GM18511 (cell line): ENCODE measurements around the gene PFDN6.
"Not testable (repeated sequence)": the region's sequence is repeated elsewhere in the genome, so short reads cannot be mapped to it uniquely, and the experiment has no call there.

Experiments
- ATAC-seq: cut with Tn5 transposase; IDR thresholded peaks from one replicate; pipeline ENCODE4 v1.9.1; 2021; ENCODE audit warnings: mild to moderate bottlenecking, moderate library complexity; ENCODE audit not compliant: unreplicated experiment

PFDN6 gene

GRCh38 chr6:33288921-33289783 is at the start of gene PFDN6, which contains the start of gene WDR46:
PFDN6 (plus strand) TSS chr6:33289601; CDS start chr6:33289857, 256 bp downstream.
WDR46 (minus strand) TSS chr6:33289239; CDS start chr6:33289170, 69 bp downstream.
- peak; percentile 86 for ATAC-seq

GRCh38 chr6:33241968-33242367 is 47.4 kb upstream of the PFDN6 start:
- ATAC-seq, result no peak

- ATAC-seq, result no peak
These were observed 45.9 kb upstream of the PFDN6 start for GRCh38 chr6:33243476-33243875.

- peak; percentile 43 for ATAC-seq
These were observed 41.3 kb upstream of the PFDN6 start for GRCh38 chr6:33247977-33248642.

GRCh38 chr6:33248643-33248931 is 40.8 kb upstream of the PFDN6 start:
- ATAC-seq, result peak; percentile 14

GRCh38 chr6:33248932-33249731 is 40.3 kb upstream of the PFDN6 start:
- ATAC-seq, result peak; percentile 90

GRCh38 chr6:33249732-33250630 is 39.4 kb upstream of the PFDN6 start:
- no peak for ATAC-seq

GRCh38 chr6:33250731-33251130 is 38.7 kb upstream of the PFDN6 start:
- ATAC-seq, result no peak

GRCh38 chr6:33251395-33252012 is 37.9 kb upstream of the PFDN6 start:
- ATAC-seq, result no peak

GRCh38 chr6:33252759-33253158 is 36.6 kb upstream of the PFDN6 start:
- no peak for ATAC-seq

- ATAC-seq, result no peak
These were observed 34.8 kb upstream of the PFDN6 start for GRCh38 chr6:33254591-33254990.

GRCh38 chr6:33259032-33259431 is 30.4 kb upstream of the PFDN6 start:
- no peak for ATAC-seq

GRCh38 chr6:33262490-33262889 is 26.9 kb upstream of the PFDN6 start:
- not testable (repeated sequence) for ATAC-seq

GRCh38 chr6:33264015-33264414 is 25.4 kb upstream of the PFDN6 start:
- ATAC-seq, result no peak

- ATAC-seq, result peak; percentile 6
These were observed 18.3 kb upstream of the PFDN6 start for GRCh38 chr6:33271117-33271467.

- peak; percentile 86 for ATAC-seq
These were observed 17.7 kb upstream of the PFDN6 start, which contains the start of the genes RPS18 and VPS52 for GRCh38 chr6:33271468-33272274. RPS18 (plus strand) TSS chr6:33272075; CDS start chr6:33272120, 45 bp downstream. VPS52 (minus strand) TSS chr6:33271876; CDS start chr6:33271675, 201 bp downstream.

- ATAC-seq, result peak; percentile 19
These were observed 16.9 kb upstream of the PFDN6 start for GRCh38 chr6:33272275-33273128.
